Activated CD8-positive, alpha-beta memory T cell treated with anti-CD3 and anti-CD28 coated beads for 4 hours (primary cell): ENCODE data around the gene HMG20A.
A peak's percentile ranks its signal among the peaks of the same experiment; 100 is the strongest.
"Not testable (repeated sequence)": the region's sequence is repeated elsewhere in the genome, so short reads cannot be mapped to it uniquely, and the experiment has no call there.

Source experiments
- DNase-seq, 2 donors: peaks; one replicate each; pipeline ENCODE4 v3.0.0-alpha.2; 2020; ENCODE audit warnings: low read depth in 2 of 2

Gene HMG20A

DNA sequence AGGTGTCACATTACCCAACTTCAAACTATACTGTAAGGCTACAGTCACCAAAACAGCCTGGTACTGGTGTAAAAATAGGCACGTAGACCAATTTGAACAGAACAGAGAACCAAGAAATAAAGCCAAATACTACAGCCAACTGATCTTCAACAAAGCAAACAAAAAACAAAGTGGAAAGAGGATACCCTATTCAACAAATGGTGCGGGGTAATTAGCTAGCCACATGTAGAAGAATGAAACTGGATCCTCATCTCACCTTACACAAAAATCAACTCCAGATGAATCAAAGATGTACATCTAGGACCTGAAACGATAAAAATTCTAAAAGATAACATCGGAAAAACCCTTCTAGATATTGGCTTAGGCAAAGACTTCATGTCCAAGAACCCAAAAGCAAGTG lies 13.8 kb upstream of the HMG20A start:
- DNase-seq: no peak

- DNase-seq: peak in 1 of 2 donors; percentile 7
Measured at GRCh38 chr15:77409259-77410156, 11.2 kb upstream of the HMG20A start.

GRCh38 chr15:77410157-77410500 lies 10.6 kb upstream of the HMG20A start:
- not testable (repeated sequence) for DNase-seq

- no peak for DNase-seq
Measured at GRCh38 chr15:77410701-77411618, 9.7 kb upstream of the HMG20A start.

GRCh38 chr15:77411619-77411976 lies 9.1 kb upstream of the HMG20A start:
- DNase-seq: no peak

- no peak for DNase-seq
Measured at GRCh38 chr15:77412972-77413698, 7.6 kb upstream of the HMG20A start.

DNA sequence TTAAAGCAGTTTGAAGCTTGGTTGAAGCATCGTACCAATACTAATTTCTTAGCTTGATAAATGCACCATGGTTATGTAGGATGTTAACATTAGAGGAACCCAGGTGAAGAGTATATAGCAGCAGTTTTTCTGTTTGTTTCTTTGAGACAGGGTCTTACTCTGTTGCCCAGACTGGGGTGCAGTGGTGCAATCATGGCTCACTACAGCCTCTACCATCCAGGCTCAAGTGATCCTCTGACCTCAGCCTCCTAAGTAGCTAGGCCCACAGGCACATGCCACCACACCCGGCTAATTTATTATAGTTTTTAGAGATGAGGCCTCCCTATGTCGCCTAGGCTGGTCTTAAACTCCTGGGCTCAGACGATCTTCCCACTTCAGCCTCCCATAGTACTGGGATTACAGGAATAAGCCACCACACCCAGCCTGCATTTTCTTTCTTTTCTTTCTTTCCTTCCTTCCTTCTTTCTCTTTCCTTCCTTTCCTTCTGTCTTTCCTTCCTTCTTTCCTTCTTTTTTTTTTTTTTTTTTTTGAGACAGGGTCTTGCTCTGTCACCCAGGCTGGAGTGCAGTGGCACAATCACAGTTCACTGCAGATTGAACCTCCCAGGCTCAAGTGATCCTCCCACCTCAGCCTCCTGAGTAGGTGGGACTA lies 6.9 kb upstream of the HMG20A start:
- DNase-seq: no peak

- no peak for DNase-seq
Measured at GRCh38 chr15:77414789-77415442, 5.8 kb upstream of the HMG20A start.

DNA sequence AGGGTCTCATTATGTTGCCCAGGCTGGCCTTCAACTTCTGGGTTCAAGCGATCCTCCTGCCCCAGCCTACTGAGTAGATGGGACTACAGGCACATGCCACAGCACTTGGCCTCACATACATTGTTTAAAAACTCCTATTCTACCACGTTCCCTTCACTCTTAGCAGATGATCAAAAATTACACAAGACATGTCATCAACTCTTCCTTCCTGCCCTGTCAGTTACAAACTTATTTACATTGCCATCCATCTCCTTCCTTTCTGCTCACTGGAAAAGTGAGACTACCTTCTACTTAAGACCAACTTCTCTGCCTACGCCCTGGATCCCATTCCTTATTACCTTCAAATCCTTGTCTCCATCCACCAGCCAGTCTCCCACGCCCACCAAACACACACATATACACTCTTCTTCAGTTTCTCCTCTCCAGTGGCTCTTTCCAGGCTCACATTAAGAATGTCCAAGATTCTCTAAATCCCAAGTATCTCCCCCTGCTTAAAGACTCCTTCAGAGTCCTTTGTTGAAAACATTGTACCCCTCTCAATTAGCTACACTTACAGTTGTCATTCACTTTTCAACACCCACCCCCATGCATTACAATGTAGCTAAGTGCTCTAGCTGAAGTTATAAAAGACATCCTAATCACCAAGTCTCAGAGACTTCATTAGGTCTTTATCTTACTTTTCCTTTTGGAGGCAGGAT lies 5.1 kb upstream of the HMG20A start:
- DNase-seq: no peak

DNA sequence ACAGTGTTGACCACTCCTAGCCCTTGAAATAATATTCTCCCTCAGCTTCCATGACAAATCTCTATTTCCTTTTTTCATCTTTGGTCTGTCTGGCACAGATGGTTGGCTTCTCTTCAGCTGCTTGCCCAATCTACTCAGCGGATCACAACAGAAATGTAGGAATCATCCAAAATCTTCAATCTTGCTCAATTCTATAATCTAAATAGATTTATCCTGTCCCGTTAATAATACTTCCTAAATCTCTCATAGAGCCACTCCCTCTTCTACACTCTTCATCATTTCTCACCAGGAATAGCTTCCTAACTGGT lies 4.6 kb upstream of the HMG20A start:
- DNase-seq: no peak

- no peak for DNase-seq
Measured at GRCh38 chr15:77416954-77417353, 3.7 kb upstream of the HMG20A start.

GRCh38 chr15:77417602-77418001 lies 3.1 kb upstream of the HMG20A start:
- no peak for DNase-seq

DNA sequence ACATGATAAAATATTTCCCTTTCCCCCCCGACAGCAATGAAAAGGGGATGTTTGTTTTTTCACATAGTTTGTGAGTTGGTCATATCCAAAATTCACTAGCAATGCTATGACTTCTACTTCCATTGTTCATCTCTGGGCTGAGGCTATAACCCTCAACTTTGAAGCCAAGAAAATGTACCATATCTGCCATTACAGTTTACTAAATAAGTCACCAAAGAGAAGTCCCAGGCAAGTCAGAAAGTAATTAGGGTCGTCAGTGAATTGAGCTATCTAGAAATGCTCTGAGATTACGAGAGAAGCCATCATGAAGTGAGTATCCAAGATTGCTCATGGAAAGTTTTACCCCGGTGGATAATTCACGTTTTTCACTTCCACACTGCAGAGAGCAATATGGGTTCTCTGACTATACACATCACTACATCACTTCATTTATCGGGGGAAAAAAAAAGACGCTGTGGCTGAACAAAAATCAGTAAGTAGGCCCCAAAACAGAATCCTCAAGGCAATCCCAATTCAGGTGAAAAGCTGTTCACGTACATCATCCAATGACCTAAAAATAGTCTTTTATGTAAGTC lies 2.2 kb upstream of the HMG20A start:
- no peak for DNase-seq

DNA sequence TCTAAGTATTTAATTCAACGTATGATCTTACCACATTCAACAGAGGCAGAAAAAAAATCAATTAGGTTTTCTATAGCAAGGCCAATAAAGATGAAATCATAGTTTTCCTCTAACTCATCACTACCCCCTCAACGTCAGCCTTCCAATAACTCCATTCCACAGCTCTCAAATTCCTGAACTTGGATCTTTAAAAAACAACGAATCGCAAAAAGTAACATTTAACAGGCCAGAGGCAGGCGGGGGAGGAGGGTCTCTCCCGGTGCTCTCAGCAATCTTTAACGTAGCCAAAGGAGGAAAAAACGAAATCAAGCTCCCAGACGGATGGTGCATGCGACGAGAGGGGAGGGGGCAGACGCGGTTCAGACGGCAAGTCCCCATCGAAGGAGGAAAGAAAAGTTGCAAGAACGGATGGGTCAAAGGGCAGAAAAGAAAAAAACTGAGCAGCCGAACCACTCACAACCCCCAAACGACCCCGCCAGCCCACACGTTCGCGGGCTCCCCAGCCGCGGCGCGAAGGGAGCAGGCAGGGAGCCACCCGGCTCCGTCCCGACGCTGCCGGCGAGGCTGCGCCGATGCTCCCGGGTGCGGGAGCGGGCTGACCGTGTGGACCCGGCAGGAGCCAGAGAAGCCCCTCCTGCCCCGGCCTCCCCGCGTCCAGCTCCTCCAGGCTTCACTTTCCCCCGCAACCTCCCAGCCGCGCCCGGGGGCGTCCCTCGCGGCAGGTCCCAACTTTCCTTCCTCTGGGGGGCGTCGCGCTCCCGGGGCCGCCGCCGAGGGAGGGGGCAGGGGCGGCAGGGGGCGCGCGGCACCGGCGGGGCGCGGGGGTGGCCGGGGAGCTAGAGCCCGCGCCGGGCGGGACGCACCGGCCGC lies 1.5 kb upstream of the HMG20A start:
- DNase-seq: peak; percentile 23 to 39

- DNase-seq: peak; percentile 99 to 100
Measured at GRCh38 chr15:77419836-77420609, 665 bp upstream of the HMG20A start, which contains the start of gene PEAK1. PEAK1 (minus strand) TSS chr15:77420104; CDS start chr15:77181926, 238,178 bp downstream.

- DNase-seq: no peak
Measured at GRCh38 chr15:77421370-77421700, 647 bp downstream of the HMG20A start.

DNA sequence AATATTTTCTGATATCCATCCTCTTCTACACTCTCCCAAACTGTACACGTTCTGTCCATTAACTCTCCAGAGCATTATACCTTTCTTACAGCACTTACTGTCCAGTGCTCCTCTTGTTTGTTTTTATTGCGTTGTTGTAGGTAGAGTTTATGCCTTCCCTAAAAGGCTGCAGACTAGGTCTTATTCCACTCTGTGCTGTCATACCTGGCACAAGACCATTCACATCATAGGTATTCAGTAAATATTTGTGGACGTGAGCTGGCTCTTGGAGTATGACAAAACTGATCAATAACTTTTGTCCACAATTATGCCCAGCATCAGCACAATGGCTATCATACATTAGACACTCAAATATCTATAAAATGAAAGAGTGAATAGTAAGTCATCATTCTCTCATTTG lies 4.4 kb downstream of the HMG20A start:
- no peak for DNase-seq

- no peak for DNase-seq
Measured at GRCh38 chr15:77426377-77426776, 5.7 kb downstream of the HMG20A start.

DNA sequence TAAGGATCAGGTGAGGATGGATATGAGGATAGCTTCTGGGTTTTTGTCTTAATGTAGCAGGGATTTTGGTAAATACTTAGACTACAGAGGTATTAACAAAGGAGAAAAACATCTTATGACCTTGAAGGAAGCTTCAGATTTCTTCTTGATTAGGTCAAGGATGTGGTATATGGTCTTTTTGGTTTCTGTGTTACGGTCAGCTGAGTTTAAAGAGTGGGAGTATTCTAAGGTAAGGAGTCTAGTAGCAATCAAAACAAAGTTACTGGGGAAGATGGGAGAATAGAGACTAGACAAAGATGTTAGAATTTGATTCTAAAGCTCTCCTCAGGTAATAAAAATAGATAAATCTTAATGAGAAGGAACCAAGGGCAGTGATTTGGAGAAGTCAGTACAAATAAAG lies 6.2 kb downstream of the HMG20A start:
- DNase-seq: no peak
